NB4 (cell line): ENCODE results near the gene VEGFA.

Source experiments
- DNase-seq: peaks from one replicate; pipeline ENCODE4 v3.0.0; 2010; ENCODE audit warnings: low read depth
- H3K4me3 ChIP-seq: one replicate; pipeline ENCODE4 v1.5.1; 2011; ENCODE audit warnings: mild to moderate bottlenecking, low read depth, low read length, moderate library complexity
- CTCF ChIP-seq: IDR thresholded peaks from one replicate; pipeline ENCODE4 v1.5.1; 2012; ENCODE audit warnings: low read depth, low read length
- MYC ChIP-seq: IDR thresholded peaks from 2 replicates; pipeline ENCODE4 v1.6.1; 2011; ENCODE audit warnings: low read depth, low read length
- POLR2A ChIP-seq: IDR thresholded peaks from 2 replicates; pipeline ENCODE4 v1.6.1; 2011; ENCODE audit warnings: mild to moderate bottlenecking; ENCODE audit not compliant: insufficient read length; ENCODE audit errors: extremely low read depth
- TF ChIP-seq, protein P1 (sequence below): IDR thresholded peaks from 2 replicates; pipeline ENCODE4 v1.6.1; 2011; ENCODE audit warnings: low read depth, low read length

VEGFA gene

GRCh38 chr6:43805699-43806042 lies 35.7 kb downstream of the VEGFA start:
- no peak overlapping the region for H3K4me3 ChIP-seq
- no peak for TF ChIP-seq MYC
- TF ChIP-seq CTCF = no peak
- TF ChIP-seq POLR2A = no peak
- TF ChIP-seq, protein P1, sequence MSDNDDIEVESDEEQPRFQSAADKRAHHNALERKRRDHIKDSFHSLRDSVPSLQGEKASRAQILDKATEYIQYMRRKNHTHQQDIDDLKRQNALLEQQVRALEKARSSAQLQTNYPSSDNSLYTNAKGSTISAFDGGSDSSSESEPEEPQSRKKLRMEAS = no peak
- DNase-seq = no peak

DNA sequence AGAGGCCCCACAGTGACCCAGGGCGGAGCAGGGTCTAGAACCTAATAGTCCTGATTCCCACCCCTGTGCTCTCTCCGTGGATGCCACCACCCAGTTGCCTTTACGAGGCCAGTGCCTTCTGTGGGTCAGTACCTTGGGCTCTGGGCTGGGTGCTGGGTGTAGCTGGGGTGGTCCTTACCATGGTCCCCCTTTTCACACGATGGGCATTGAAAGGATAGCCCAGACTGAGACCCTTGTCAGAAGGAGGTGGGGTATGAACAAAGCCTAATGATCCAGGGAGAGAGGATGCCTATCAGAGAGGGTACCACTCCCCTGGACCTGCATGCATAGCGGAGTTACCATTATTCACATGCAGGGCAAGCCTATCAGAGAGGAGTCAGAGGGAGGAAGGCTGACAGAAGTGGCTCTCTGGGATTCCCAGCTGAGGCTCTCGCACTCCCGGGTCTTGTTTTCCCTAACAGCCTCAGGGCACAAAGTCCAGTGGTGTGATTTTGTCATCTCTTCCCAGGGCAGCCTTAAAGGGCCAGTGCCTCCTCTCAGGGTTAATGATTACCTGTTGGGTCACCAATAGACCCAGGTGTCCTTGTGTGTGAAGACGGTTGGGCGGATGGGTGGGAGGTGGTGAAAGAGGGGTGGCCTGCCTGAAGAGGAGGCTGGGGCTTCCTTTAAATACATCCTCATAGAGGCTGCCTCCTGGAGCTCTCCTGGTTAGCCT lies 36.2 kb downstream of the VEGFA start:
- no peak for DNase-seq
- TF ChIP-seq POLR2A (no peak), MYC (no peak), CTCF (no peak)
- TF ChIP-seq, protein P1 = no peak
- H3K4me3 ChIP-seq = no peak overlapping the region

GRCh38 chr6:43806758-43807227 lies 36.8 kb downstream of the VEGFA start:
- H3K4me3 ChIP-seq = no peak overlapping the region
- DNase-seq = no peak
- TF ChIP-seq POLR2A (no peak), MYC (no peak), CTCF (no peak)
- TF ChIP-seq, protein P1 = no peak

DNA sequence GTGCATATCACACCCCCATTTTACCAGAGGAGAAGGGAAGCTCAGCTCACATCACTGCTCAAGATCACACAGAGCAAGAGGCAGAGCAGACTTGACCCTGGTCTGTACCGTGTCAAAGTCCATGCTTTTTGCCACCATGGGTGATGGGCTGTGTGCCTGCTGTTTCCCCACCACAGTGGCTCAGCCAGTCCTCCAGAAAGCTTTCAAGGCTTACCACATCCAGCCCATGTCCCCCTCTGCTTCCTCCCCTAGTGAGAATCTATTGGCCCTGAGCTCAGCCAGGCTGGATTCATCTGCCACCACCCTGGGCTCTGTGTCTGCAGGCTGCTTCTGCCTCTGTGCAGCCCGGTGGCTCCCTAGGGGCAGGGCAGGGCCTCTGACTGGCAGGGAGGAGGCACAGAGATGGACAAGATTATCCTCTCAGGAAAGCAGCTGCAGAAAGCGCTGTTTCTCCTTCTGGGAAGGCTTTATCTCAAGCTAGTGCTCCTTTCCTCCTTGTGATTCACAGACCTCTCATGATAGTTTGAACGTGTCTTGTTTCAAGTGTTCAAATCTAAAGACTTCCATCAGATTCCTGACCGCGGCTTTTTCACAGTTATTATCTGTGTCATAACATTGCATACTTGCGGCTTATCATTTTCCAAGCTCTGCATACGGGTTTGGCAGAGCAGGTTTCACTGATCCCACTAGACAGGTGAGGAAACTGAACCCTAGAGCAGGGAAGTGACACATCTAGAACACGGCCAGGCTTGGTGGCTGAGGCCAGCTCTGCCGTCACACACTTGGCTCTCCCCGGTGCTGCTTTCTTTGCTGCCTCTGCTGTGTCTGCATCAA lies 37.4 kb downstream of the VEGFA start:
- TF ChIP-seq, protein P1 = peak; percentile 74
- TF ChIP-seq MYC = peak; percentile 70; the same call in 1 of the 2 replicates
- TF ChIP-seq POLR2A = no peak
- H3K4me3 ChIP-seq = peak overlapping the region; percentile 1
- peak; percentile 97 for DNase-seq

- TF ChIP-seq CTCF (no peak), POLR2A (no peak), MYC (no peak)
- TF ChIP-seq, protein P1 = no peak
- DNase-seq = no peak
- H3K4me3 ChIP-seq = no peak overlapping the region
Observed at GRCh38 chr6:43808412-43808811, 38.4 kb downstream of the VEGFA start.
